Caco-2 (cell line): ENCODE data around the gene C1QL2. TPM values are rescaled to one million over a fixed set of nuclear protein-coding genes. Genes with fewer than 3 reads are reported as not detected.

ENCODE experiments used
- BruUV-seq: library from RNA; stranded (reverse); fragments of 400-500 nt; replicated peaks from 2 replicates; lab custom pipeline; 2021; lab: Mats Ljungman, UMichigan
- CTCF ChIA-PET: fragments of 300-600 bp; sonication (Branson Sonifier 250); formaldehyde crosslinking; loops from one replicate; lab custom pipeline; 2022; ENCODE audit warnings: antibody characterized with exemption; lab: Charles Lee
- POLR2A ChIA-PET: fragments of 300-600 bp; sonication (Branson Sonifier 250); formaldehyde crosslinking; loops from one replicate; lab custom pipeline; 2022; ENCODE audit warnings: antibody characterized with exemption; lab: Charles Lee
- DNase-seq, 2 experiments: peaks; one replicate each; pipeline versions ENCODE4 v3.0.0 to v3.0.0-alpha.2; 2020 to 2022
- H3K27me3 ChIP-seq: replicated peaks from 2 replicates; pipeline ENCODE4 v1.6.0; 2011; ENCODE audit warnings: low read length; ENCODE audit not compliant: control insufficient read depth, insufficient read depth
- H3K36me3 ChIP-seq: 2 replicates; pipeline ENCODE4 v1.5.1; 2011; ENCODE audit warnings: low read length; ENCODE audit not compliant: control insufficient read depth, insufficient read depth
- H3K4me1 ChIP-seq: fragments of 250-450 bp; sonication (Bioruptor Pico); 2 replicates; pipeline ENCODE4 v1.5.1; 2020; ENCODE audit warnings: mild to moderate bottlenecking
- H3K4me3 ChIP-seq: 2 replicates; pipeline ENCODE4 v1.5.1; 2011; ENCODE audit warnings: low read depth, mild to moderate bottlenecking, control low read depth, low read length
- H3K9me3 ChIP-seq: fragments of 250-450 bp; sonication (Bioruptor Pico); 2 replicates; pipeline ENCODE4 v1.5.1; 2020; ENCODE audit warnings: mild to moderate bottlenecking, moderate library complexity
- H3K27ac Mint-ChIP-seq: one replicate; pipeline ENCODE4 v1.8.0; 2022; ENCODE audit warnings: mixed read lengths; ENCODE audit not compliant: unreplicated experiment
- H3K27me3 Mint-ChIP-seq: one replicate; pipeline ENCODE4 v1.8.0; 2022; ENCODE audit warnings: mixed read lengths; ENCODE audit not compliant: insufficient read depth, unreplicated experiment
- H3K36me3 Mint-ChIP-seq: one replicate; pipeline ENCODE4 v1.8.0; 2022; ENCODE audit warnings: mild to moderate bottlenecking, mixed read lengths; ENCODE audit not compliant: insufficient read depth, unreplicated experiment
- H3K4me1 Mint-ChIP-seq: one replicate; pipeline ENCODE4 v1.8.0; 2022; ENCODE audit warnings: low read depth, mixed read lengths; ENCODE audit not compliant: unreplicated experiment
- H3K4me3 Mint-ChIP-seq: one replicate; pipeline ENCODE4 v1.8.0; 2022; ENCODE audit warnings: mild to moderate bottlenecking, moderate library complexity, mixed read lengths; ENCODE audit not compliant: unreplicated experiment
- H3K9me3 Mint-ChIP-seq: one replicate; pipeline ENCODE4 v1.8.0; 2022; ENCODE audit warnings: mixed read lengths; ENCODE audit not compliant: unreplicated experiment
- intact Hi-C: fragments of 100-400 bp; cut with micrococcal nuclease; formaldehyde crosslinking; loops from one replicate; pipeline ENCODE4 v1.10.0; 2022; ENCODE audit not compliant: unreplicated experiment
- total RNA-seq: library from RNA; stranded (reverse); gene quantifications from 2 replicates; pipeline ENCODE4 v1.2.3, GENCODE V29; 2022
- TF ChIP-seq, protein P1 (sequence below), 2 experiments: fragments of 200-600 bp in 1 of 2; IDR thresholded peaks; 1 replicate in 1 of 2; 2 replicates in 1 of 2; pipeline versions ENCODE4 v1.5.1 to v1.8.0; 2011 to 2022; ENCODE audit warnings: antibody characterized with exemption in 1 of 2, control low read depth in 1 of 2, inconsistent platforms in 1 of 2, low read depth in 1 of 2, low read length in 1 of 2, mild to moderate bottlenecking in 1 of 2, moderate library complexity in 1 of 2; ENCODE audit not compliant: insufficient read depth in 1 of 2, severe bottlenecking in 1 of 2, unreplicated experiment in 1 of 2

C1QL2 gene
- total RNA-seq, 1 experiment from 2014 or later, result not detected

DNA sequence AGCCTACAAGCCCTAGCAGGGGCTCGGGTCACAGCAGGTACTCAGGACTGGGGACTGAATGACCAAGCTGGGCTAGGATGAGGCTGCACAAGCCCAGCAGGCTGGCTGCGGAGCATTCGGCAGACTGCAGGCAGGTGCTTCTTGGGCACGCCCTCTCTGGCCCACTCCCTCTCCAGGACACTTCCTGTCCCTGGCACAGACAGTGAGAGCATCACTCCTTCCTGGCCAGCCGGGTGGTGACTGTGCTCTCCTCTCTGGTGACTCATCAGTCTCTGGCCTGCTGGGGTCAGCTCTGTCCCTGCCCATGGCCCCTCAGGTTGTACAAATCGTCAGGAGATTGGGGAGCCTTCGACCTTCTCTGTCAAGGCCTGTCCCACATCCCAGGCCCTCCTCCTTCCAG is 22.5 kb downstream of the C1QL2 start:
- BruUV-seq, result no TSS peak
- H3K9me3 ChIP-seq, result no peaks in the 10 kb centered on the region
- H3K36me3 ChIP-seq, result no peaks in the 10 kb centered on the region
- no peak overlapping the region for H3K4me3 ChIP-seq
- H3K27me3 ChIP-seq, result 0 out of 2 replicates have a peak, but pooled peaks cover 2% of the 10 kb centered on the region
- TF ChIP-seq, protein P1, sequence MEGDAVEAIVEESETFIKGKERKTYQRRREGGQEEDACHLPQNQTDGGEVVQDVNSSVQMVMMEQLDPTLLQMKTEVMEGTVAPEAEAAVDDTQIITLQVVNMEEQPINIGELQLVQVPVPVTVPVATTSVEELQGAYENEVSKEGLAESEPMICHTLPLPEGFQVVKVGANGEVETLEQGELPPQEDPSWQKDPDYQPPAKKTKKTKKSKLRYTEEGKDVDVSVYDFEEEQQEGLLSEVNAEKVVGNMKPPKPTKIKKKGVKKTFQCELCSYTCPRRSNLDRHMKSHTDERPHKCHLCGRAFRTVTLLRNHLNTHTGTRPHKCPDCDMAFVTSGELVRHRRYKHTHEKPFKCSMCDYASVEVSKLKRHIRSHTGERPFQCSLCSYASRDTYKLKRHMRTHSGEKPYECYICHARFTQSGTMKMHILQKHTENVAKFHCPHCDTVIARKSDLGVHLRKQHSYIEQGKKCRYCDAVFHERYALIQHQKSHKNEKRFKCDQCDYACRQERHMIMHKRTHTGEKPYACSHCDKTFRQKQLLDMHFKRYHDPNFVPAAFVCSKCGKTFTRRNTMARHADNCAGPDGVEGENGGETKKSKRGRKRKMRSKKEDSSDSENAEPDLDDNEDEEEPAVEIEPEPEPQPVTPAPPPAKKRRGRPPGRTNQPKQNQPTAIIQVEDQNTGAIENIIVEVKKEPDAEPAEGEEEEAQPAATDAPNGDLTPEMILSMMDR (IDR thresholded peaks at IDR 0.05; ENCODE audit: insufficient read depth in 1 of 2, low read depth in 1 of 2, low read length in 1 of 2, severe bottlenecking in 1 of 2, unreplicated experiment in 1 of 2), result no peak
- no peaks in the 10 kb centered on the region for H3K9me3 Mint-ChIP-seq
- peaks cover 25% of the 10 kb centered on the region for H3K27me3 Mint-ChIP-seq
- no peak for DNase-seq
- ChIA-PET CTCF (no interaction called here), POLR2A (no interaction called here)
- no peaks in the 10 kb centered on the region for H3K4me1 ChIP-seq
- intact Hi-C loops, result no loop called here
- H3K4me1 Mint-ChIP-seq, result no peaks in the 10 kb centered on the region
- no peak overlapping the region for H3K4me3 Mint-ChIP-seq
- H3K27ac Mint-ChIP-seq, result no peak overlapping the region
- H3K36me3 Mint-ChIP-seq, result no peaks in the 10 kb centered on the region

DNA sequence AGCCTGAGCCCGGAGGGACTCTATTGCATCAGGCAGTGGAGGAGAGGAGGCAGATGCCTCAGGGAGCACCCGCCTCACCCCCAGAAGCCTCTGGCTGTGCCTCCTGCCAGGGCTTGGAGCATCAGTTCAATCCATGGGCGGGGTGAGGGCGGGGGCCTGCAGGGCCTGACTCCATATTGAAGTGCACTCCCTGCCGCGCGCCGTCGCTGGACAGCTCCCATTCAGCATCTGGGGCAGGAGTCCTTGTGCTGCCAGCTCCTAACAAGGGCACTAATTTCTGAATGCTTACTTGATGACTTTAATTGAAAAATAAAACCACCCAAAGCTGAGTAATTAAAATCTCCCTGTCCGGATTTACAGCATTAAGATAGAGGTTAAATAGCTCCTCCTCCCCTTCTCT is 23.8 kb downstream of the C1QL2 start:
- ChIA-PET CTCF (no interaction called here), POLR2A (no interaction called here)
- intact Hi-C loops, result no loop called here
- H3K36me3 ChIP-seq, result no peaks in the 10 kb centered on the region
- H3K27me3 Mint-ChIP-seq, result peaks cover 19% of the 10 kb centered on the region
- H3K36me3 Mint-ChIP-seq, result no peaks in the 10 kb centered on the region
- no peaks in the 10 kb centered on the region for H3K9me3 Mint-ChIP-seq
- BruUV-seq, result no TSS peak
- H3K4me1 ChIP-seq, result no peaks in the 10 kb centered on the region
- no peaks in the 10 kb centered on the region for H3K9me3 ChIP-seq
- H3K4me3 Mint-ChIP-seq, result no peak overlapping the region
- TF ChIP-seq, protein P1 (IDR thresholded peaks at IDR 0.05; ENCODE audit: insufficient read depth in 1 of 2, low read depth in 1 of 2, low read length in 1 of 2, severe bottlenecking in 1 of 2, unreplicated experiment in 1 of 2), result no peak
- no peak for DNase-seq
- H3K4me1 Mint-ChIP-seq, result no peaks in the 10 kb centered on the region
- H3K27me3 ChIP-seq, result 0 out of 2 replicates have a peak, but pooled peaks cover 2% of the 10 kb centered on the region
- no peak overlapping the region for H3K27ac Mint-ChIP-seq
- no peak overlapping the region for H3K4me3 ChIP-seq

DNA sequence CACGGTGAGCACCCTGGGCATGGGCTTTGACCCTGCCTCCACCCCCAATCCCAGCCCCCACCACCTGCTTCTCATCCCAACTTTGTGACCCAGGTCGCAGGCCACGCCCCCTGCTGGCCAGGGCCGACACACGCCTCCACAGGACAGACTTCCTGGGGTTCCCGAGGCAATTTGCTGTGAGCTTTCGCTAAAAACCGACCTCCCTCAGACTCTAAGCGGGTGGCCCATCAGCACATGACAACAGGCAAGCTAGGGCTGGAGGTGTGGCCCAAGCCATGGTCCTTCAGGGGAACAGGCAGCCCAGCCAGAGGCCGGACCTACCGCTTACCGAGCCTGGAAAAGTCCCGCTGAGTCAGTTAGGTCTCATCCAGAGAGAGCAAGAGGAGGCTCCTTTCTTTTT is 31.9 kb downstream of the C1QL2 start:
- no TSS peak for BruUV-seq
- POLR2A ChIA-PET, result no interaction called here
- H3K4me3 ChIP-seq, result no peak overlapping the region
- intact Hi-C loops, result loop anchor here (1.0 kb wide), 1 partner anchor 245 kb away; no protein-coding TSS in a partner anchor
- CTCF ChIA-PET, result interaction anchor here (0.6 to 0.7 kb wide), 2 partner anchors 12 to 25 kb away, joined by 5 to 7 read pairs; no protein-coding TSS in a partner anchor
- no peaks in the 10 kb centered on the region for H3K4me1 ChIP-seq
- peaks cover 1% of the 10 kb centered on the region; the same call in 1 of the 2 replicates for H3K27me3 ChIP-seq
- H3K4me3 Mint-ChIP-seq, result no peak overlapping the region
- H3K9me3 ChIP-seq, result no peaks in the 10 kb centered on the region
- H3K9me3 Mint-ChIP-seq, result no peaks in the 10 kb centered on the region
- no peaks in the 10 kb centered on the region for H3K4me1 Mint-ChIP-seq
- no peaks in the 10 kb centered on the region for H3K36me3 ChIP-seq
- peak; percentile 53 to 63 for DNase-seq
- no peaks in the 10 kb centered on the region for H3K36me3 Mint-ChIP-seq
- no peak overlapping the region for H3K27ac Mint-ChIP-seq
- H3K27me3 Mint-ChIP-seq, result peaks cover 11% of the 10 kb centered on the region
- TF ChIP-seq, protein P1 (IDR thresholded peaks at IDR 0.05; ENCODE audit: insufficient read depth in 1 of 2, low read depth in 1 of 2, low read length in 1 of 2, severe bottlenecking in 1 of 2, unreplicated experiment in 1 of 2), result peak; percentile 56
